WERI-Rb-1 (cell line): Measurements from ENCODE around the gene LGALS4.
"Not testable (repeated sequence)": the region's sequence is repeated elsewhere in the genome, so short reads cannot be mapped to it uniquely, and the experiment has no call there.

Experiments used
- DNase-seq: peaks from one replicate; pipeline ENCODE4 v3.0.0-alpha.2; 2020
- H3K27ac ChIP-seq: fragments of 250-450 bp; sonication (Bioruptor Pico); 2 replicates; pipeline ENCODE4 v1.5.1; 2020; ENCODE audit warnings: mild to moderate bottlenecking, moderate library complexity
- H3K27me3 ChIP-seq: fragments of 250-450 bp; sonication (Bioruptor Pico); 2 replicates; pipeline ENCODE4 v1.5.1; 2021; ENCODE audit warnings: mild to moderate bottlenecking, low read depth, moderate library complexity; ENCODE audit not compliant: insufficient read depth, severe bottlenecking
- H3K36me3 ChIP-seq: fragments of 250-450 bp; sonication (Bioruptor Pico); 2 replicates; pipeline ENCODE4 v1.5.1; 2020; ENCODE audit warnings: mild to moderate bottlenecking, moderate library complexity
- H3K4me3 ChIP-seq: 2 replicates; pipeline ENCODE4 v1.5.1; 2011; ENCODE audit warnings: low read depth, mild to moderate bottlenecking, control low read depth, low read length
- H3K9me3 ChIP-seq: fragments of 250-450 bp; sonication (Bioruptor Pico); 2 replicates; pipeline ENCODE4 v1.5.1; 2021; ENCODE audit warnings: mild to moderate bottlenecking, moderate library complexity; ENCODE audit not compliant: severe bottlenecking
- TF ChIP-seq, protein P1 (sequence below): IDR thresholded peaks from 2 replicates; pipeline ENCODE4 v1.5.1; 2011; ENCODE audit warnings: low read depth, mild to moderate bottlenecking, control low read depth, inconsistent platforms, low read length

The LGALS4 gene

GRCh38 chr19:38801359-38802095 lies 11.2 kb downstream of the LGALS4 start:
- Histone ChIP-seq H3K4me3 (no peak overlapping the region), H3K9me3 (no peaks in the 10 kb centered on the region), H3K27me3 (no peaks in the 10 kb centered on the region), H3K36me3 (no peaks in the 10 kb centered on the region), H3K27ac (no peak overlapping the region)
- TF ChIP-seq, protein P1, sequence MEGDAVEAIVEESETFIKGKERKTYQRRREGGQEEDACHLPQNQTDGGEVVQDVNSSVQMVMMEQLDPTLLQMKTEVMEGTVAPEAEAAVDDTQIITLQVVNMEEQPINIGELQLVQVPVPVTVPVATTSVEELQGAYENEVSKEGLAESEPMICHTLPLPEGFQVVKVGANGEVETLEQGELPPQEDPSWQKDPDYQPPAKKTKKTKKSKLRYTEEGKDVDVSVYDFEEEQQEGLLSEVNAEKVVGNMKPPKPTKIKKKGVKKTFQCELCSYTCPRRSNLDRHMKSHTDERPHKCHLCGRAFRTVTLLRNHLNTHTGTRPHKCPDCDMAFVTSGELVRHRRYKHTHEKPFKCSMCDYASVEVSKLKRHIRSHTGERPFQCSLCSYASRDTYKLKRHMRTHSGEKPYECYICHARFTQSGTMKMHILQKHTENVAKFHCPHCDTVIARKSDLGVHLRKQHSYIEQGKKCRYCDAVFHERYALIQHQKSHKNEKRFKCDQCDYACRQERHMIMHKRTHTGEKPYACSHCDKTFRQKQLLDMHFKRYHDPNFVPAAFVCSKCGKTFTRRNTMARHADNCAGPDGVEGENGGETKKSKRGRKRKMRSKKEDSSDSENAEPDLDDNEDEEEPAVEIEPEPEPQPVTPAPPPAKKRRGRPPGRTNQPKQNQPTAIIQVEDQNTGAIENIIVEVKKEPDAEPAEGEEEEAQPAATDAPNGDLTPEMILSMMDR, result no peak
- no peak for DNase-seq

- no peak overlapping the region for H3K27ac ChIP-seq
- DNase-seq, result no peak
- H3K9me3 ChIP-seq, result no peaks in the 10 kb centered on the region
- TF ChIP-seq, protein P1, result no peak
- H3K4me3 ChIP-seq, result no peak overlapping the region
- no peaks in the 10 kb centered on the region for H3K27me3 ChIP-seq
- no peaks in the 10 kb centered on the region for H3K36me3 ChIP-seq
These were observed 12.0 kb downstream of the LGALS4 start for GRCh38 chr19:38800577-38801347.

- Histone ChIP-seq H3K27me3 (no peaks in the 10 kb centered on the region), H3K36me3 (no peaks in the 10 kb centered on the region), H3K9me3 (no peaks in the 10 kb centered on the region), H3K4me3 (no peak overlapping the region), H3K27ac (no peak overlapping the region)
- TF ChIP-seq, protein P1, result no peak
- no peak for DNase-seq
These were observed 13.6 kb downstream of the LGALS4 start for GRCh38 chr19:38799104-38799503.

GRCh38 chr19:38797781-38798180 lies 15.0 kb downstream of the LGALS4 start:
- not testable (repeated sequence) for H3K27ac ChIP-seq, H3K9me3 ChIP-seq, DNase-seq, H3K36me3 ChIP-seq, H3K27me3 ChIP-seq, H3K4me3 ChIP-seq

- no peak for DNase-seq
- Histone ChIP-seq H3K27ac (no peak overlapping the region), H3K4me3 (no peak overlapping the region), H3K27me3 (no peaks in the 10 kb centered on the region), H3K36me3 (no peaks in the 10 kb centered on the region), H3K9me3 (no peaks in the 10 kb centered on the region)
- TF ChIP-seq, protein P1, result no peak
These were observed 16.6 kb downstream of the LGALS4 start for GRCh38 chr19:38796154-38796553.

DNA sequence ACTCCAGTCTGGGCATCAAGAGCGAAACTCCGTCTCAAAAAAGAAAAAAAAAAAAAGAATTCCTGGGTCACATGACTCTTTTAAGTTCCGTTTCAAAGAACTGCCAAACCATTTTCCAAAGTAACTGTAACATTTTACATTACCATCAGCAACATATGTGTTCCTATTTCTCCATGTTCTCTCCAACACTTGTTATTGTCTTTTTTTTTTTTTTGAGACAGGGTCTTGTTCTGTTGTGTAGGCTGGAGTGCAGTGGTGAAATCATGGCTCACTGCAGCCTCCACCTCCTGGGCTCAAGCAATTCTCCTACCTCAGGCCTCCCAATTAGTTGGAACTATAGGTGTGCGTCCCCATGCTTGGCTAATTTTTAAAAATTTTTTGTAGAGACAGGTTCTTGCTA lies 17.2 kb downstream of the LGALS4 start:
- Histone ChIP-seq H3K36me3 (no peaks in the 10 kb centered on the region), H3K9me3 (no peaks in the 10 kb centered on the region), H3K27ac (no peak overlapping the region), H3K4me3 (no peak overlapping the region), H3K27me3 (no peaks in the 10 kb centered on the region)
- TF ChIP-seq, protein P1, result no peak
- DNase-seq, result no peak
